ENCODE data around the gene GRK4.
"Not testable (repeated sequence)": the region's sequence is repeated elsewhere in the genome, so short reads cannot be mapped to it uniquely, and the experiment has no call there.

The GRK4 gene

GRCh38 chr4:2963175-2963965 lies at the start of gene GRK4, which contains the start of gene NOP14:
Gene GRK4 (plus strand): TSS chr4:2963571. CDS start chr4:2964071, 500 bp downstream.
Gene NOP14 (minus strand): TSS chr4:2963406. CDS start chr4:2963319, 87 bp downstream.
- peak; percentile 91 for DNase-seq

- no peak for DNase-seq
Measured at GRCh38 chr4:2914256-2915126, 48.9 kb upstream of the GRK4 start.

GRCh38 chr4:2915789-2916188 lies 47.6 kb upstream of the GRK4 start:
- DNase-seq = no peak

- not testable (repeated sequence) for DNase-seq
Measured at GRCh38 chr4:2916696-2917095, 46.7 kb upstream of the GRK4 start.

GRCh38 chr4:2918300-2918699 lies 45.1 kb upstream of the GRK4 start:
- not testable (repeated sequence) for DNase-seq

GRCh38 chr4:2918714-2919113 lies 44.7 kb upstream of the GRK4 start:
- not testable (repeated sequence) for DNase-seq

- DNase-seq = not testable (repeated sequence)
Measured at GRCh38 chr4:2922453-2923101, 40.8 kb upstream of the GRK4 start.

GRCh38 chr4:2923141-2923551 lies 40.2 kb upstream of the GRK4 start:
- no peak for DNase-seq

GRCh38 chr4:2923668-2924173 lies 39.6 kb upstream of the GRK4 start:
- DNase-seq = no peak

- no peak for DNase-seq
Measured at GRCh38 chr4:2924286-2924685, 39.1 kb upstream of the GRK4 start.

- DNase-seq = no peak
Measured at GRCh38 chr4:2924765-2925301, 38.5 kb upstream of the GRK4 start.

- no peak for DNase-seq
Measured at GRCh38 chr4:2925496-2925895, 37.9 kb upstream of the GRK4 start.

- DNase-seq = no peak
Measured at GRCh38 chr4:2925931-2926860, 37.2 kb upstream of the GRK4 start.

GRCh38 chr4:2927016-2927695 lies 36.2 kb upstream of the GRK4 start:
- no peak for DNase-seq

- no peak for DNase-seq
Measured at GRCh38 chr4:2927696-2928075, 35.7 kb upstream of the GRK4 start.

GRCh38 chr4:2928242-2929176 lies 34.9 kb upstream of the GRK4 start:
- no peak for DNase-seq

- no peak for DNase-seq
Measured at GRCh38 chr4:2929469-2929868, 33.9 kb upstream of the GRK4 start.

- DNase-seq = no peak
Measured at GRCh38 chr4:2930135-2930757, 33.1 kb upstream of the GRK4 start.

- DNase-seq = no peak
Measured at GRCh38 chr4:2930758-2931511, 32.4 kb upstream of the GRK4 start.
